Testis (tissue), 2 donors: ENCODE results near the gene TMEM52.

ENCODE experiments used
- CTCF ChIP-seq, 3 experiments: fragments of 450-650 bp in 2 of 3; fragments of 200-600 bp in 1 of 3; sonication (generic) in 1 of 3; IDR thresholded peaks; one replicate each; pipeline ENCODE4 v1.5.1; 2016 to 2019; ENCODE audit warnings: antibody characterized with exemption in 3 of 3, mild to moderate bottlenecking in 2 of 3, moderate library complexity in 1 of 3
- POLR2A ChIP-seq: fragments of 450-650 bp; IDR thresholded peaks from one replicate; pipeline ENCODE4 v1.6.1; 2017; ENCODE audit warnings: antibody characterized with exemption, mild to moderate bottlenecking, moderate library complexity

GRCh38 chr1:1874901-1875300 lies 44.2 kb downstream of the TMEM52 start:
- TF ChIP-seq POLR2A (no peak), CTCF (IDR thresholded peaks at IDR 0.05) (no peak)
